Kidney (tissue), 14 donors: ENCODE measurements around the gene MANBA. TPM values are rescaled to one million over a fixed set of nuclear protein-coding genes. Genes with fewer than 3 reads are reported as not detected.

Experiments
- DNase-seq, 5 donors: peaks; one replicate each; pipeline ENCODE4 v3.0.0-alpha.2; 2013 to 2020
- FAIRE-seq: peaks from 2 replicates; lab custom pipeline; 2012; peaks lifted over from hg19 to GRCh38; lab: Jason Lieb, UNC
- H3K27ac ChIP-seq, 2 donors: one replicate each; pipeline ENCODE4 v1.7.0; 2013; ENCODE audit warnings: low read depth in 2 of 2, low read length in 2 of 2, inconsistent platforms in 1 of 2
- H3K27me3 ChIP-seq: one replicate; pipeline ENCODE4 v1.7.1; 2013; ENCODE audit warnings: low read length, inconsistent platforms; ENCODE audit not compliant: control insufficient read depth, insufficient read depth
- H3K36me3 ChIP-seq, 3 donors: one replicate each; pipeline versions ENCODE4 v1.7.0 to v1.7.1; 2013; ENCODE audit warnings: low read length in 3 of 3, control low read depth in 1 of 3, inconsistent platforms in 1 of 3; ENCODE audit not compliant: insufficient read depth in 3 of 3, control insufficient read depth in 2 of 3
- H3K4me1 ChIP-seq, 3 donors: one replicate each; pipeline versions ENCODE4 v1.7.0 to v1.7.1; 2013; ENCODE audit warnings: low read length in 3 of 3, inconsistent platforms in 1 of 3, low read depth in 1 of 3; ENCODE audit not compliant: control insufficient read depth in 2 of 3, insufficient read depth in 2 of 3
- H3K4me3 ChIP-seq, 3 donors: one replicate each; pipeline versions ENCODE4 v1.7.0 to v1.8.1; 2013; ENCODE audit warnings: low read length in 3 of 3, control low read depth in 1 of 3, inconsistent platforms in 1 of 3
- H3K9ac ChIP-seq, 3 donors: one replicate each; pipeline versions ENCODE4 v1.7.0 to v1.7.1; 2013; ENCODE audit warnings: low read length in 3 of 3, control low read depth in 1 of 3, inconsistent platforms in 1 of 3
- H3K9me3 ChIP-seq, 3 donors: one replicate each; pipeline versions ENCODE4 v1.7.0 to v1.7.1; 2013; ENCODE audit warnings: low read length in 3 of 3, control low read depth in 1 of 3, inconsistent platforms in 1 of 3; ENCODE audit not compliant: control insufficient read depth in 2 of 3, insufficient read depth in 1 of 3
- CTCF ChIP-seq: IDR thresholded peaks from 3 replicates; pipeline ENCODE4 v1.5.1; 2012; ENCODE audit warnings: mild to moderate bottlenecking, moderate library complexity, borderline replicate concordance; ENCODE audit not compliant: insufficient read depth; ENCODE audit errors: extremely low read depth
- intact Hi-C: fragments of 100-400 bp; cut with DNase I; formaldehyde crosslinking; loops from one replicate; pipeline ENCODE4 v1.11.1; 2022
- polyA plus RNA-seq: library from polyadenylated mRNA; stranded (reverse); fragments of 350-450 nt; fragmentation: Illumina TruSeq; extraction: RNeasy Lipid Tissue Mini Kit (QIAGEN cat#74804); gene quantifications from one replicate; pipeline ENCODE4 v1.2.3, GENCODE V29; 2014; ENCODE audit warnings: low read depth, low replicate concordance; ENCODE audit not compliant: insufficient read depth
- total RNA-seq: library from RNA; stranded (reverse); fragmentation: NEBNext Ultra II Directional; extraction: Animal tissue kit (Norgen Biotek cat#: 25700); gene quantifications from one replicate; pipeline ENCODE4 v1.2.1, GENCODE V29; 2021
- donor health status: control.
- donor health status: control.
- donor health status: control.
- donor health status: control.
- donor health status: control.
- donor health status: DM: yes; HTN: yes; CAD: no.
- donor health status: Normal renal cell carcinoma (clear cell type).

Gene MANBA
- total and polyA plus RNA-seq, 2 donors from 2014 or later, result 19.0 to 28.0 TPM

- Histone ChIP-seq H3K4me1 (no peaks in the 10 kb centered on the region), H3K4me3 (no peak overlapping the region), H3K9ac (no peak overlapping the region), H3K27me3 (no peaks in the 10 kb centered on the region), H3K36me3 (peaks cover 0 to 8% (median 0%) of the 10 kb centered on the region in 3 donors), H3K27ac (no peak overlapping the region), H3K9me3 (no peaks in the 10 kb centered on the region)
- intact Hi-C loops, result no loop called here
- no peak for DNase-seq
- no peak for FAIRE-seq
- no peak for TF ChIP-seq CTCF
Measured at GRCh38 chr4:102687373-102687981, 73.3 kb downstream of the MANBA start.

- intact Hi-C loops, result no loop called here
- H3K9ac ChIP-seq, result no peak overlapping the region
- H3K9me3 ChIP-seq, result no peaks in the 10 kb centered on the region
- TF ChIP-seq CTCF, result no peak
- peaks cover 0 to 8% (median 0%) of the 10 kb centered on the region in 3 donors for H3K36me3 ChIP-seq
- H3K27ac ChIP-seq, result no peak overlapping the region
- no peak for DNase-seq
- H3K4me1 ChIP-seq, result no peaks in the 10 kb centered on the region
- FAIRE-seq, result no peak
- H3K4me3 ChIP-seq, result no peak overlapping the region
- H3K27me3 ChIP-seq, result no peaks in the 10 kb centered on the region
Measured at GRCh38 chr4:102685768-102686167, 75.0 kb downstream of the MANBA start.

GRCh38 chr4:102684610-102685052 lies 76.1 kb downstream of the MANBA start:
- no peak overlapping the region for H3K9ac ChIP-seq
- no peaks in the 10 kb centered on the region for H3K27me3 ChIP-seq
- FAIRE-seq (no peak), DNase-seq (no peak)
- H3K4me1 ChIP-seq, result no peaks in the 10 kb centered on the region
- H3K4me3 ChIP-seq, result no peak overlapping the region
- peaks cover 0 to 8% (median 0%) of the 10 kb centered on the region in 3 donors for H3K36me3 ChIP-seq
- H3K27ac ChIP-seq, result no peak overlapping the region
- TF ChIP-seq CTCF, result no peak
- H3K9me3 ChIP-seq, result no peaks in the 10 kb centered on the region
- intact Hi-C loops, result no loop called here
